GM21825 (cell line): Measurements from ENCODE around the gene CHRDL1.
"Not testable (repeated sequence)": the region's sequence is repeated elsewhere in the genome, so short reads cannot be mapped to it uniquely, and the experiment has no call there.

ENCODE experiments used
- ATAC-seq: cut with Tn5 transposase; IDR thresholded peaks from one replicate; pipeline ENCODE4 v1.9.1; 2021; ENCODE audit warnings: mild to moderate bottlenecking, moderate library complexity; ENCODE audit not compliant: unreplicated experiment

CHRDL1 gene

GRCh38 chrX:110795645-110796406 lies at the start of gene CHRDL1:
CHRDL1 (minus strand) TSS chrX:110795817; CDS start chrX:110792181, 3,636 bp downstream.
- ATAC-seq = no peak

- ATAC-seq = no peak
These were observed 41.4 kb upstream of the CHRDL1 start for GRCh38 chrX:110836982-110837381.

DNA sequence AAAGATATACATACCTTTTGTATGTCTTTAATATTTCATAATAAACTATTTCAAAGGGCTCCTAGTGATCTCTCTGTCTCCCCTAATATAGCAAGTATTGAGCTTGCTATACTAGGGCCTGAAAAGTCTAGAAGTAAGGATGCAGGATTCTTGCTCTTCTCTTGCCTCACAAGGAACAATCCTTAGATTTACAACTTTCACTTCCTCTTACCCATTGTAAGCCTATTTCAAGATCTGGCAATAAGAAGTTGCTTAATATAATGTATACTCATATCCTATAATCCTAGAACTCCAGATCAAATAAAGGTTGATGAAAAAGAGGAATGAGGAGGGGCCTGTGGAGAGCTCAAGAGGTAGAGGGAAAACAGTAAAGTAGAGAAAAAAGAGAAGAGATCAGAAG lies 40.8 kb upstream of the CHRDL1 start:
- ATAC-seq = no peak

DNA sequence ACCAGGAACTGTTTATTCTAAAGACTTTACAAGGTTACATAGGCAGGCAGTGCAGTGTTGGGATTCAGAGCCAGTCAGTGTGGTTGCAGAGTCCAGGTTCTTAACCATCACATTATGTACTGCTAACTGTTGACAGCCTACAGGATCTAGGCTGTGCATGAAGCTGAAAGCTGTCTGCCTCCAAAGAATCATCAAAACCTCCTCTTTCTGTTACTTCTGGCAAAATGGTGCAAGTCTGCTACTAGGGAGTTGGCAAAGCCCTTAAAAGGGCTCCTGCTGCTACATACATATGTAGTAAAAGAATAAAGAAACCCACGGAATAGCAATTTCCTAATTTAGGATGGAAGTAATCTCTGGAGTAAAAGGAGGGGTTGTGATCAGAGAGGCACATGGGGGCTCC lies 40.4 kb upstream of the CHRDL1 start:
- ATAC-seq = no peak

DNA sequence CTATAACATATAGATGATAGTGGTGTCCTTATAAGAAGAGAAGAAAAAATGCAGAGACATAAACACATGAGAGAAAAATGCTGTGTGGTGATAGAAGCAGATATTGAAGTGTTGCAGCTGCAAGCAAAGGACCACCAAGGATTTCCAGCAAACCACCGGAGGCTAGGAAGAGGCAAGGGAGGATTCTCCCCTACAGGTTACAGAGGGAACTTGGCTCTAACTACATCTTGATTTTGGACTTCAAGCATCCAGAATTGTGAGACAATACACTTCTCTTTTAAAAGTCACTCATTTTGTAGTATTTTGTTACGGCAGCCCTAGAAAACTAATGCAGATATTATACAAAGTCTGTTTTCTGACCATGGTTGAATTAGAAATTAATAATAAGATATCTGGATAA lies 30.4 kb upstream of the CHRDL1 start:
- no peak for ATAC-seq

DNA sequence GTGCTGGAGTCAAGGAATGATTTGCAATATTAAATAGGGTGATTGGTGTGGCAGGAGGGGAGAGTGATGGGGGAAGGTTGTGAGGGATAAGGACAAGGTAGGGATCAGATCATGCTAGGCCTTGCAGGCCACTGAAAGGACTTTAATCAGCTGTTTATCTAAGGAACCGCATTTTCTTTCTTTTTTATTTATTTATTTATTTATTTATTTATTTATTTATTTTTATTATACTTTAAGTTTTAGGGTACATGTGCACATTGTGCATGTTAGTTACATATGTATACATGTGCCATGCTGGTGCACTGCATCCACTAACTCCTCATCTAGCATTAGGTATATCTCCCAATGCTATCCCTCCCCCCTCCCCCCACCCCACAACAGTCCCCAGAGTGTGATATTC lies 20.9 kb upstream of the CHRDL1 start:
- not testable (repeated sequence) for ATAC-seq

DNA sequence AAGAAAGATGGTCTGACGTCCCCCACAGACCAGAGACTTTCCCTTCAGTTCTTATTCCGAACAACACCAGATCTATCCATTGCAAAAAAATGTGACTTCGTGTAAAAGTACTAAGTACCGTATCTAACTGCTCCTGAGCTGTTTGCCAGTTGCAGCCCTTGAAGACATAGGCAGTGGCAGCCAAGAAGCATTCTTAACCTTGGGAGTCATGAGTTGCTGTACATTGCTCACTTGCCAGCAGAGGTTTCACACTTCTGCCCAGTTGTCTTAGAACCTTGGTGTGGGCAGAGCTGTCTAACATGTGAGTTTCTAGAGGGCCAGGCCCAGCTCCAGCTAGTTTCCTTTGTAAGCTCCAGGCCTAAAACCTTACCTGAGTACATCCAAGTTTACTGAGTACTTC lies 10.5 kb upstream of the CHRDL1 start:
- no peak for ATAC-seq

DNA sequence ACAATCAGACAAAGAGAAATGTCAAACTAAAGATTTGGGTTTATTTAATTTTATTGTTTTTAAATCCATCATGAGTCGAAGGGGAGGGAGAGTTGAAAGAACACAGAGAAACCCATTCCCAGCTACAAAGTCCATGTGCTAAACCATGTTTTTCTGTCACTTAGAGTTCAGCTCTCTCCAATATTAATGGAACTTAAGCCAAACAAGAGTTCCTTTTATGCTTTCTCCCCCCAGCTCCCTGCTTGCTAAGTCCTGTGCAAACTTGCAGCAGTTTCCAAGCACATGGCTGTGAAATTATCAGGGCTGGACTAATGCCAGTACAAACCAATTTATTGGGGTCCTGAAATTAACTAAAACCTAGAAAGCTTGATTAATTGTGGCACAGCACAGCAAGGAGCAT lies 9.7 kb upstream of the CHRDL1 start:
- ATAC-seq = no peak

DNA sequence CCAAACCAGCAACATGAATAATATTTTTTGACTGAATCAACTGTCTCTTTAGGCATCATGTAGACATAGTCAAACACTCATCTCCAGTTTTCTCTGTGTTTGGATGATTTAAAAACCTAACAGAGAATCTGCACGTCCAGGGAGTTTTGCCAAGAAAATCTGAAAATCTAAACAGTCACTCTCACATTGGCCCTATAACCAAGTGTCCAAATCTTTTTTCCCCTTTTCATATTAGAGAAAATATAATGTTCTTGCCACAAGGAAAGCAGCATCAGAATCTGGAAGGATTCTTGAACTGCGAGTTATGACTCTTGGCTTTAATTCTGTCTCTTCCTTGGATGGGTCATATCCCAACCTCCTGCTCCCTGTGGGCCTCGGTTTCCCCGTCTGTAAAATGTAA lies 8.8 kb upstream of the CHRDL1 start:
- no peak for ATAC-seq

DNA sequence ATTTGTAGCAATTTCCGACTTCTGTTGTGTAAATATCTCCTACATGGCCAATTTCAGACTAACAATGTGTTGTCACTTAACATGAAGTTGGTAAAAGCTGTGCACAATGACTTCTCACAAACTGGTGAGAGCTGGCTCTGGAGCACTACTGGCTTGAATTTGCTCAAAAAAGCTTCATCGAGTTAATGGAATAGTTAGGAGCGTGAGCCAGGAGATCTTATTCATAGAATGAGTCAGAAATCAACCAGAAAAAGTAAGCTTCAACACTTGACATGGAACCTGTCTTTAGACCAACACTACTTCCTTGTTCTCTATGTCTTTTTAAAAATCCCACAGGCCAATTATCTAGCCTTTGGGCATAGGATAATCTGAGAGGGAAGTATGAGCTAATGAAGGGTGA lies 7.9 kb upstream of the CHRDL1 start:
- ATAC-seq = no peak

DNA sequence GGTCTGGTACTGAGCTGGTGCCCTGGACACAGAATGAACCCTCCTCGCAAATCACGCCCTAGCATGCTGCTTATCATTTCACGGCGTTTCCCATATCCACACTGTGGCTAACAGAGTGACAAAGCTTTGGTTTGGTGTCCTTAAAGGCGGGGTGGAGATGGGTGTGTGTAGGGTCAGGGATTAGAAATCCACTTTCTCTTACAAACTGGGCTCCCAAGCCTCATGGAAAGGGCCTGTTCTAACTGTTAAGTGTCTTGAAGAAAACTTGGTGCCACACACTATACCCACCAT lies 735 bp upstream of the CHRDL1 start:
- ATAC-seq = no peak

GRCh38 chrX:110794601-110795000 lies 1.0 kb downstream of the CHRDL1 start:
- ATAC-seq = no peak

DNA sequence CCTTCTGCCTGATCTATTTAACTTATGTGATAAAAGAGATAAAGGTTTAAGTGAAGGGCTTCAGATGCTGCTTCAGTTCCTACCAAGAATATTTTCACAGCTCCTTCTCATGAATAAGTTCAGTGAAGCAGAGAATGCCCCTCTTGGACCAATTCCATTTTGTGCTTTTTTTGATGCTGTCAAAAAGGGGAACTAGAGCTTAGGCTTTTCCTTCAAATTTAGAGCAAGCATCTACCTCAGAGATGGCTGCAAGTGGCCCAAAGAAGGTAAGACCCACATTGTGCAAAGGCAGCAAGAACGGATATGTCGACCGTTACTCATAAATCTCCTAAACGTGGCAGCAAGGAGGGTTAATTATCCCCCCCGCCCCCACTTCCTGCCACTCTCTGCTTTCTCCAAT lies 4.5 kb downstream of the CHRDL1 start:
- no peak for ATAC-seq

- ATAC-seq = no peak
These were observed 9.1 kb downstream of the CHRDL1 start for GRCh38 chrX:110786486-110786885.

GRCh38 chrX:110759785-110760184 lies 35.8 kb downstream of the CHRDL1 start:
- no peak for ATAC-seq

DNA sequence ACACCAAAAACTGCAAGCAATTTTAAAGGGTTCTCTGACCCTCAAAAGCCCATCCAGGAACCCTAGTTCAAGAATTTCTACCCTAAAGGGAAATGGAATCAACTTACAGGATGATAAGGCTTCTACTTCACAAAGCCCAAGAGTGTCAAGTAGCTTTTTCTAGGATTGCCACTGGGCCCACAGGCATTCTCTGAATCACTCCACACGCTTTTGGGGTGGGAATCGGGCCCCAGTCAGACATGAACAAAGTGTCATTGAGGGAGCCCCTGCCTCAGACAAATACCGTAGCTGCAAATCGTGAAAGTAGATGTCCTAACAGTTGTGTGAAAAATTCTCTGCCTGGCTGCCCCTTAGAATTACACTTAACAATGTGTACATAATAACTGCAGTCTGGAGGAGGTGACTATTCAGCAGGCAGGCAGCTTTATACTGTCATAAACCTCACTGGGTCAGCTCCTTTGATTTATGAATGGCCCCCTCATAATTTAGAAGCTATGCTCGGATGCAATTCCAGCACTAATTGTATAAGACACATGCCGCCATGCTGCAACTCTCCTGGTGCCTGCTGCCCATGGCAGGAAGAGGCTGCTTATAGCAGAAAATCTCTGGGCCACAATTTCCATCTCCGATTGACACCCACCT lies 36.7 kb downstream of the CHRDL1 start:
- no peak for ATAC-seq

DNA sequence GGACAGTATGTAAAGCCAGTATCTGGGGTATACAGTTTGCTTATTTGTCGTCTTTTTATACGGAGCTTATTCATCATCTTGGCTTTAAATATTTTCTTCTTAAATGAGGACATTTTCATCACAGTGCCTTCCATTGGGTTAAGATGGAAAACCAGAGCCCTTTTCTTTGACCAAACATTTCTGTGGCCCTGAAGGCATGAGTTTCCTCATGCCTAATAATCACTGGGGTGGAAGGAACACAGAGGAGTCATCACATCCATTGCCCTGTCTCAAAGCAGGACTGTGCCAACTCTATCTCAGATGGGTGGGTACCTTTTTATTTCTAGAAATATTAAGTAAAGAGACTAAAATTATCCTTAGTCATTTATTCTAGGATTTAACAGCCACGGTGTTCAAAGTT lies 40.0 kb downstream of the CHRDL1 start:
- ATAC-seq = no peak

DNA sequence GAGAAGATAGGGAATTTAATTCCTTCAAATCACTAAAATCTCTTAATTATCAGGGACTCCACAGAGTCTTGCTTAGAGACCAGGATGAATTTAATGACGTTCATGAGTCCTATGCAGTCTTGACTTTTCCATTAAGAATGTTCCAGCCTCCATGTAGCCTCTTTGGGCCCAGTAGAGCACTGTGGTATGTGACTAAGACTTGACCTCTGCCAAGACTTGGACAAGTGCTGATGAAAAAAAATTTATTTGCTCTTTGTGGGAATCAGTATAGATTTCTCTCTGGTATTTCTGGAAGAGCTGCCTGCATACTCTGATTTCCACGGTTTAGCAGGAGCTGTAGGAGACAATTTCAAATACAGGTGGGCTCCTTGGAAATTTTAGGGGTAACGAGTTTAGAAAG lies 40.6 kb downstream of the CHRDL1 start:
- no peak for ATAC-seq

DNA sequence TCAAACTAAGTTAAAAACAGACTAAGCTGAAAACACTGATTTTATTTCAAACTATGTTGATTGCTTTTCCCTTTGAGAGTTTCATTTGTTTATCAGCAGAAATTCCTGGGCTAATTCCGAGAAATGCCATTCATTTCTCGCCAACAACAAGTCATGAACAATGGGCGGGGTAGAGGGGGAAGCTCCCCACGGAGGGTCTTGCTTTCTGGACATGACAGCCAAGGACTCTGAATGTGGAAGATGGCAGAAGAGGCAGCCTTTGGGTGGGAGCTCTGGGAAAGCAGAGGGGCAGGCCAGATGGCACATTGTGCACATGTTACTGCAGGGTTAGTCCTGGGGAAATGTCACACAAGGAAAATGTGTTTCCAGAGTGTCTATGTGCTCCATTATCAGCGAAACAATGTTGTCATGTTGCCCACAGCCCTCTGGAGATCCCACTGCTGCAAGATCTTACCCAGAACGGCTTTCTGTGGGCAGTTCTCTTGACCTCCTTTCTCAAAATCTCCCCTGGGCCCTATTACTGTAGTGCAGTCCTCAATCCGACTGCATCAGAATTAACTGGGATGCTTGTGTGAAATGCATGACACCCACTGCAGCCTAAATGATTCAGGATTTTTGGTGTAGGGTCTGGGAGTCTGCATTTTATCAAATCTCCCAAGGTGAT lies 45.0 kb downstream of the CHRDL1 start:
- no peak for ATAC-seq

- ATAC-seq = no peak
These were observed 47.3 kb downstream of the CHRDL1 start for GRCh38 chrX:110748256-110748806.

DNA sequence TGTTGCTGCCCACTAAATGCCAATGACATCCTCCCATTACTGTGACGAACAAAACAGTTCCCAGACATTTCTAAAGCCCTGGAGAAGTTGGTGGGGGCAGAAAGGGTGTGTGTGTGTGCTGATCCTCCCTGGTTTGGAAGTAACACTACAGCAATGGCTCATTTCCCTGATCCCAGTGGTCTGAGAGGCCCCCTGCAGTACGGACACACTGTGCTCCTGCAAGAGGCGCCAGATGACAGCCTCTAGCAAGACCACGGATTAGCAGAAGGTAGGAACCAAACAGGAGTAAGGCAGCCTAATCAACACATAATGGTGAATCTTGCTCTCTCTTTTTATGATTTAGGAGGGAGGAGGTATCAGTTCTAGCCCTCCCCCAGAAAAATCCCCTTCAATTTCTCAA lies 49.6 kb downstream of the CHRDL1 start:
- ATAC-seq = no peak

DNA sequence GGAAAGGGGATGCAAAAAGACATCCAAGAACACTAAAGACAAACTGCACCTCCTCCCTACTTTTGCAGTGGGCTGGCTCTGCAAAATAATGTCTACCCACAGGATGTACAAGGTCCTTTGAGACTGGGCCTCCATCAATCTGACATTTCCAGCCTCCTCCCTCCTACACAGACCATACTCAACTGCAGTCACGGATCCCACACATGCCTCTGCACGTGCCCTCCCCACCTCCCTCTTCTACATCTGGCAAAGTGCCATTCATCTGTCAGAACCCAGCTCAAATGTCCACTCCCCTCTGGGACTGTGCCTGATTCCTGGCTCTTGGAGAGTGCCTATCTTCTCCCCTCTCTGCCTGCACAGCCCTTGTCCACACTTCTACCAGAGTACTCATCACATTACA lies 50.3 kb downstream of the CHRDL1 start:
- ATAC-seq = no peak
